Suprapubic skin (tissue), 4 donors: ENCODE measurements around the gene USP10. TPM values are rescaled to one million over a fixed set of nuclear protein-coding genes. Genes with fewer than 3 reads are reported as not detected.

Source experiments
- DNase-seq, 2 donors: peaks; one replicate each; pipeline ENCODE4 v3.0.0-alpha.2; 2019; ENCODE audit warnings: low spot score in 2 of 2
- H3K27ac ChIP-seq: fragments of 200-600 bp; sonication (generic); one replicate; pipeline ENCODE4 v1.5.1; 2019
- H3K27me3 ChIP-seq: fragments of 200-600 bp; sonication (generic); one replicate; pipeline ENCODE4 v1.5.1; 2019
- H3K36me3 ChIP-seq: fragments of 200-600 bp; sonication (generic); one replicate; pipeline ENCODE4 v1.5.1; 2019
- H3K4me1 ChIP-seq: fragments of 200-600 bp; sonication (generic); one replicate; pipeline ENCODE4 v1.5.1; 2019
- H3K4me3 ChIP-seq: fragments of 200-600 bp; sonication (generic); one replicate; pipeline ENCODE4 v1.5.1; 2019; ENCODE audit warnings: mild to moderate bottlenecking
- H3K9me3 ChIP-seq: fragments of 200-600 bp; sonication (generic); one replicate; pipeline ENCODE4 v1.5.1; 2019
- CTCF ChIP-seq, 2 donors: fragments of 200-600 bp in 1 of 2; fragments of 450-650 bp in 1 of 2; sonication (generic) in 1 of 2; IDR thresholded peaks; one replicate each; pipeline ENCODE4 v1.5.1; 2016 to 2019; ENCODE audit warnings: antibody characterized with exemption in 2 of 2, mild to moderate bottlenecking in 1 of 2, moderate library complexity in 1 of 2
- EP300 ChIP-seq: sonication (generic); formaldehyde crosslinking; IDR thresholded peaks from one replicate; pipeline ENCODE4 v1.6.1; 2017; ENCODE audit warnings: antibody characterized with exemption
- POLR2A ChIP-seq, 2 donors: fragments of 450-650 bp; IDR thresholded peaks; one replicate each; pipeline ENCODE4 v1.6.1; 2017; ENCODE audit warnings: antibody characterized with exemption in 2 of 2, mild to moderate bottlenecking in 2 of 2, moderate library complexity in 2 of 2
- POLR2AphosphoS5 ChIP-seq, 3 donors: sonication (generic); formaldehyde crosslinking; IDR thresholded peaks; one replicate each; pipeline ENCODE4 v1.6.1; 2017; ENCODE audit warnings: antibody characterized with exemption in 3 of 3
- WGBS: methylation state at CpG from one replicate; pipeline ENCODE4 v1.1.5; 2018; 5-methylcytosine and 5-hydroxymethylcytosine counted together
- total RNA-seq, 4 donors: library from RNA; depleted of rRNA; stranded (reverse); fragments of >200 nt; gene quantifications; one replicate each; pipeline ENCODE4 v1.1.0, GENCODE V29; 2016

The USP10 gene
- total RNA-seq, 4 donors from 2014 or later: 58.5 to 92.2 (median 69.8) TPM

- 85% methylated on average over 1 of the region's 2 CpGs for WGBS
Observed at GRCh38 chr16:84817613-84818012, 117.8 kb downstream of the USP10 start.

GRCh38 chr16:84818133-84818532 is 118.3 kb downstream of the USP10 start:
- DNase-seq: no peak
- TF ChIP-seq POLR2AphosphoS5 (IDR thresholded peaks at IDR 0.05): no peak
- TF ChIP-seq EP300: no peak
- Histone ChIP-seq H3K27me3 (no peaks in the 10 kb centered on the region), H3K4me3 (no peak overlapping the region), H3K4me1 (peaks cover 33% of the 10 kb centered on the region), H3K27ac (no peak overlapping the region), H3K36me3 (no peaks in the 10 kb centered on the region), H3K9me3 (no peaks in the 10 kb centered on the region)
- WGBS: 86% methylated on average over 2 of the region's 2 CpGs

More at GRCh38 chr16:84817613-84818012, 117.8 kb downstream of the USP10 start:
- Histone ChIP-seq H3K9me3 (no peaks in the 10 kb centered on the region), H3K27me3 (no peaks in the 10 kb centered on the region), H3K36me3 (no peaks in the 10 kb centered on the region), H3K27ac (no peak overlapping the region), H3K4me1 (peaks cover 32% of the 10 kb centered on the region), H3K4me3 (no peak overlapping the region)
- TF ChIP-seq CTCF (IDR thresholded peaks at IDR 0.05): no peak
- no peak for TF ChIP-seq EP300
- no peak for TF ChIP-seq POLR2AphosphoS5 (IDR thresholded peaks at IDR 0.05)
- no peak for DNase-seq

GRCh38 chr16:84818989-84819643 is 119.3 kb downstream of the USP10 start:
- Histone ChIP-seq H3K36me3 (no peaks in the 10 kb centered on the region), H3K4me1 (peaks cover 35% of the 10 kb centered on the region), H3K9me3 (no peaks in the 10 kb centered on the region), H3K27me3 (no peaks in the 10 kb centered on the region), H3K4me3 (peak overlapping the region; percentile 57), H3K27ac (no peak overlapping the region)
- 42% methylated on average over 20 of the region's 29 CpGs for WGBS
- DNase-seq: no peak
- no peak for TF ChIP-seq CTCF (IDR thresholded peaks at IDR 0.05)
- TF ChIP-seq POLR2A (IDR thresholded peaks at IDR 0.05): no peak
- no peak for TF ChIP-seq POLR2AphosphoS5 (IDR thresholded peaks at IDR 0.05)
- TF ChIP-seq EP300: no peak

- TF ChIP-seq POLR2A (IDR thresholded peaks at IDR 0.05): peak; percentile 94 to 97
- TF ChIP-seq CTCF (IDR thresholded peaks at IDR 0.05): no peak
- peak; percentile 69 to 86 (median 84) for TF ChIP-seq POLR2AphosphoS5 (IDR thresholded peaks at IDR 0.05)
- no peak for TF ChIP-seq EP300
- H3K4me1 ChIP-seq: peaks cover 40% of the 10 kb centered on the region
- peak within 1 kb of the TSS; percentile 57 for H3K4me3 ChIP-seq
- peak; percentile 94 to 97 for DNase-seq
- WGBS: 0% methylated on average over 5 of the region's 53 CpGs
- peak within 1 kb of the TSS; percentile 78 for H3K27ac ChIP-seq
- H3K9me3 ChIP-seq: no peaks in the 10 kb centered on the region
- no peaks in the 10 kb centered on the region for H3K36me3 ChIP-seq
- H3K27me3 ChIP-seq: no peaks in the 10 kb centered on the region
Observed at GRCh38 chr16:84819644-84820304, 120.0 kb downstream of the USP10 start, which contains the start of gene CRISPLD2. TSS of gene CRISPLD2 (plus strand) at chr16:84819985. CDS start at chr16:84838496, 18,511 bp downstream.

GRCh38 chr16:84820305-84820684 is 120.5 kb downstream of the USP10 start:
- Histone ChIP-seq H3K36me3 (no peaks in the 10 kb centered on the region), H3K27ac (peak overlapping the region; percentile 78), H3K4me1 (peaks cover 40% of the 10 kb centered on the region), H3K4me3 (peak overlapping the region; percentile 57), H3K27me3 (no peaks in the 10 kb centered on the region), H3K9me3 (no peaks in the 10 kb centered on the region)
- TF ChIP-seq POLR2AphosphoS5 (IDR thresholded peaks at IDR 0.05) (no peak), CTCF (IDR thresholded peaks at IDR 0.05) (no peak), POLR2A (IDR thresholded peaks at IDR 0.05) (no peak), EP300 (no peak)
- 50% methylated on average over 8 of the region's 8 CpGs for WGBS
- no peak for DNase-seq
